Stimulated activated naive B cell treated with anti-CD40 and anti-IgM and Interleukin-4, amounts not matched to agents 10 μg/mL and 1 μg/mL and 100 μg/mL, for 72 hours (primary cell): Measurements from ENCODE around the gene FBN1.

Experiments used
- ATAC-seq, 2 donors: fragments of 150-1000 bp; cut with Tn5 transposase; replicated peaks; 2 replicates each; pipeline ENCODE4 v1.10.0; 2021; ENCODE audit warnings: moderate library complexity in 1 of 2
- DNase-seq: peaks from one replicate; pipeline ENCODE4 v3.0.0; 2021
- H3K27ac Mint-ChIP-seq: one replicate; pipeline ENCODE4 v1.8.0; 2022; ENCODE audit warnings: mild to moderate bottlenecking, mixed read lengths
- H3K27me3 Mint-ChIP-seq, 2 donors: one replicate each; pipeline ENCODE4 v1.8.0; 2022; ENCODE audit warnings: mixed read lengths in 2 of 2
- H3K36me3 Mint-ChIP-seq, 2 donors: one replicate each; pipeline ENCODE4 v1.8.0; 2022; ENCODE audit warnings: mixed read lengths in 2 of 2, mild to moderate bottlenecking in 1 of 2
- H3K4me1 Mint-ChIP-seq, 2 donors: one replicate each; pipeline ENCODE4 v1.8.0; 2022; ENCODE audit warnings: mixed read lengths in 2 of 2, mild to moderate bottlenecking in 1 of 2
- H3K4me3 Mint-ChIP-seq, 2 donors: one replicate each; pipeline ENCODE4 v1.8.0; 2022; ENCODE audit warnings: mild to moderate bottlenecking in 2 of 2, mixed read lengths in 2 of 2, moderate library complexity in 1 of 2
- H3K9me3 Mint-ChIP-seq, 2 donors: one replicate each; pipeline ENCODE4 v1.8.0; 2022; ENCODE audit warnings: mixed read lengths in 2 of 2, mild to moderate bottlenecking in 1 of 2

FBN1 gene

GRCh38 chr15:48645558-48646330 is at the start of gene FBN1:
TSS of gene FBN1 (minus strand) at chr15:48645709. CDS start at chr15:48644769, 940 bp downstream.
- ATAC-seq (peak; percentile 76 to 79), DNase-seq (peak; percentile 43)
- H3K9me3 Mint-ChIP-seq = no peaks in the 10 kb centered on the region
- peaks cover 26 to 34% of the 10 kb centered on the region in 2 donors for H3K27me3 Mint-ChIP-seq
- H3K36me3 Mint-ChIP-seq = no peaks in the 10 kb centered on the region
- peaks cover 8 to 9% of the 10 kb centered on the region in 2 donors for H3K4me1 Mint-ChIP-seq
- H3K4me3 Mint-ChIP-seq = peak within 1 kb of the TSS; percentile 79 to 87
- no peak within 1 kb of the TSS for H3K27ac Mint-ChIP-seq

GRCh38 chr15:48693484-48693883 is 48.0 kb upstream of the FBN1 start:
- H3K9me3 Mint-ChIP-seq = peaks cover 3 to 4% of the 10 kb centered on the region in 2 donors
- no peaks in the 10 kb centered on the region for H3K27me3 Mint-ChIP-seq
- DNase-seq (no peak), ATAC-seq (no peak)
- H3K4me3 Mint-ChIP-seq = no peak overlapping the region
- H3K36me3 Mint-ChIP-seq = no peaks in the 10 kb centered on the region
- peaks cover 0 to 3% of the 10 kb centered on the region in 2 donors for H3K4me1 Mint-ChIP-seq
- H3K27ac Mint-ChIP-seq = no peak overlapping the region

DNA sequence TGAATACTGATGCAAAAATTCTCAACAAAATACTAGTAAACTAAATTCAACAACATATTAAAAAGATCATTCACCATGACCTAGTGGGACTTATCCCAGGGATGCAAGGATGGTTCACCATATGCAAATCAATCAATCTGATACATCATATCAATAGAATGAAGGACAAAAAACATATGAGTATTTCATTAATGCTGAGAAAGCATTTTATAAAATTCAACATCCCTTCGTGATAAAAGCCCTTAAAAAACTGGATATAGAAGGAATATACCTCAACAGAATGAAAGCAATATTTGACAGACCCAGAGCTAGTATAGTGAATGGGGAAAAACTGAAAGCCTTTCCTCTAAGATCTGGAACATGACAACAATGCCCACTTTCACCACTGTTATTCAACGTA is 43.0 kb upstream of the FBN1 start:
- Mint-ChIP-seq H3K4me3 (no peak overlapping the region), H3K36me3 (peaks cover 0 to 2% of the 10 kb centered on the region in 2 donors), H3K27ac (no peak overlapping the region), H3K9me3 (peaks cover 13 to 17% of the 10 kb centered on the region in 2 donors), H3K27me3 (no peaks in the 10 kb centered on the region), H3K4me1 (no peaks in the 10 kb centered on the region)
- no peak for DNase-seq
- no peak for ATAC-seq

DNA sequence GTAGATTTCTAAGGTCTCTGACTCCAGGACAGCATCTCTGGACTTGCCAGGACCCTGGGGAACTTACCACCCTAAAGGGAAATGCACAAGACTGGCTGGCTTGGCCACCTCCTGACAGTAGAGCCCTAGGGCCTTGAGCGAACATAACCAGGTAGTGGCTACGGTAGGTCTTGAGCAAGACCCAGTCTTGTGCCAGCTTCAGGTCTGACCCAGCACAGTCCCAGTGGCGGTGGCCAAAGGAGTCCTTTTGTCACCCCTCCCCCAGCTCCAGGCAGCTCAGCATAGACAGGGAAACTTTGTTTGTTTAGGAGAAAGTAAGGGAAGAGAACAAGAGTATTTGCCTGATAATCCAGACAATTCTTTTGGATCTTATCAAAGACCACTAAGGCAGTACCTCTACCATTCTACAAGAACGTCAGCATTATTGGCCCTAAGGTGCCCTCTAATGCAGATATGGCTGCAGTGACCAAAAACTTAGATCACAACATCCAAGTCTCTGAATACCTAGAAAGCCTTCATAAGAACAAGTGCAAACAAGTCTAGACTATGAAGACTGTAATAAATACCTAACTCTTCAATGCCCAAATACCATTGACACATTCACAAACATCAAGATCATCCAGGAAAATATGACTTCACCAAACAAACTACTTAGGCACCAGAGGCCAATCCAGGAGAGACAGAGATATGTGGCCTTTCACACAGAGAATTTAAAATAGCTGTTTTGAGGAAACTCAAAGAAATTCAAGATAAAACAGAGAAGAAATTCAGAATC is 38.7 kb upstream of the FBN1 start:
- H3K4me3 Mint-ChIP-seq = no peak overlapping the region
- no peaks in the 10 kb centered on the region for H3K4me1 Mint-ChIP-seq
- peaks cover 0 to 2% of the 10 kb centered on the region in 2 donors for H3K36me3 Mint-ChIP-seq
- H3K27me3 Mint-ChIP-seq = no peaks in the 10 kb centered on the region
- ATAC-seq = no peak
- peaks cover 13 to 15% of the 10 kb centered on the region in 2 donors for H3K9me3 Mint-ChIP-seq
- no peak overlapping the region for H3K27ac Mint-ChIP-seq
- no peak for DNase-seq

GRCh38 chr15:48682942-48683651 is 37.6 kb upstream of the FBN1 start:
- no peak for DNase-seq
- peaks cover 10 to 14% of the 10 kb centered on the region in 2 donors for H3K9me3 Mint-ChIP-seq
- H3K36me3 Mint-ChIP-seq = peaks cover 0 to 2% of the 10 kb centered on the region in 2 donors

DNA sequence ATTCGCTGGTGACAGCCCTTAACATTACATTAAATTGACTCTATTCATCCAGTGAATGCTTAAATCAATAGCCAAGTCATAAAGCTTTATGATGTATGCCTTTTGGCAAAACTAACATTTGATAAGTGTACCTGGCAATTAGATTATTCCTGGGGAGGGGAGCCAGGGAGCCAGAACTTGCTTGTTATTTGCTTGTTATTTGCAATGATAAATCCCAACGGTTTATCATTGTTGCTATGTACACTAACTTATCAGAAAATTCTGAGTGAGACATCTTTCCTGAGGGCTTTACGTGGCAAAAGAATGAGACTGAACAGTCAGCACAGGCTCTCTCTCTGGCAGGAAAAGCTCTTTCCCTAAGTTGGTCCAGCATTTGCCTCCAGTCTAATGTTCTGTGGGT is 35.8 kb upstream of the FBN1 start:
- H3K27ac Mint-ChIP-seq = no peak overlapping the region
- ATAC-seq = no peak

More at GRCh38 chr15:48682942-48683651, 37.6 kb upstream of the FBN1 start:
- ATAC-seq = no peak
- H3K4me1 Mint-ChIP-seq = no peaks in the 10 kb centered on the region
- no peak overlapping the region for H3K27ac Mint-ChIP-seq
- H3K27me3 Mint-ChIP-seq = no peaks in the 10 kb centered on the region
- no peak overlapping the region for H3K4me3 Mint-ChIP-seq

GRCh38 chr15:48680841-48681240 is 35.3 kb upstream of the FBN1 start:
- H3K36me3 Mint-ChIP-seq = no peaks in the 10 kb centered on the region
- H3K9me3 Mint-ChIP-seq = peaks cover 0 to 6% of the 10 kb centered on the region in 2 donors
- no peak for DNase-seq
- ATAC-seq = no peak
- no peak overlapping the region for H3K4me3 Mint-ChIP-seq
- H3K4me1 Mint-ChIP-seq = no peaks in the 10 kb centered on the region
- H3K27ac Mint-ChIP-seq = no peak overlapping the region
- H3K27me3 Mint-ChIP-seq = no peaks in the 10 kb centered on the region

More for the DNA sequence above, 35.8 kb upstream of the FBN1 start:
- H3K4me1 Mint-ChIP-seq = no peaks in the 10 kb centered on the region
- no peaks in the 10 kb centered on the region for H3K36me3 Mint-ChIP-seq
- DNase-seq = no peak
- no peak overlapping the region for H3K4me3 Mint-ChIP-seq
- peaks cover 3 to 7% of the 10 kb centered on the region in 2 donors for H3K9me3 Mint-ChIP-seq
- no peaks in the 10 kb centered on the region for H3K27me3 Mint-ChIP-seq

DNA sequence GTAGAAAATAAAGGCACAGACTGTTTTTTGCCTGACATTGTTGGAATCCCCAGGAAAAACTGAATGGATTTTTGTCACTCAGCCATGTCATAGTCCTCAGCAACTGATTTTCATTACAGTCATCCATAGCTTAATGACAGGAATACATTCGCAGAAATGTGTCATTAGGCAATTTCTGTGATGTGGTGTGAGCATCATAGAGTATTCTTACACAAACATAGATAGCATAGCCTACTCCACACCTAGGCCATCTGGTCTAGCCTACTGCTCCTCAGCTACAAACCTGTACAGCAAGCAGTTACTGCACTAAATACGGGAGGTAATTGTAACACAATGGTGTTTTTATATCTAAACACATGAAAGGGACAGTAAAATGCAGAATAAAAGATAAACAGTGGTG is 34.4 kb upstream of the FBN1 start:
- no peaks in the 10 kb centered on the region for H3K36me3 Mint-ChIP-seq
- H3K9me3 Mint-ChIP-seq = peaks cover 0 to 3% of the 10 kb centered on the region in 2 donors
- H3K4me1 Mint-ChIP-seq = no peaks in the 10 kb centered on the region
- ATAC-seq = no peak
- no peaks in the 10 kb centered on the region for H3K27me3 Mint-ChIP-seq
- DNase-seq = no peak
- no peak overlapping the region for H3K4me3 Mint-ChIP-seq
- H3K27ac Mint-ChIP-seq = no peak overlapping the region

- no peak overlapping the region for H3K27ac Mint-ChIP-seq
- no peaks in the 10 kb centered on the region for H3K36me3 Mint-ChIP-seq
- no peak overlapping the region for H3K4me3 Mint-ChIP-seq
- no peaks in the 10 kb centered on the region for H3K27me3 Mint-ChIP-seq
- ATAC-seq = no peak
- no peak for DNase-seq
- H3K4me1 Mint-ChIP-seq = no peaks in the 10 kb centered on the region
- H3K9me3 Mint-ChIP-seq = no peaks in the 10 kb centered on the region
These were observed 33.3 kb upstream of the FBN1 start for GRCh38 chr15:48678851-48679250.

DNA sequence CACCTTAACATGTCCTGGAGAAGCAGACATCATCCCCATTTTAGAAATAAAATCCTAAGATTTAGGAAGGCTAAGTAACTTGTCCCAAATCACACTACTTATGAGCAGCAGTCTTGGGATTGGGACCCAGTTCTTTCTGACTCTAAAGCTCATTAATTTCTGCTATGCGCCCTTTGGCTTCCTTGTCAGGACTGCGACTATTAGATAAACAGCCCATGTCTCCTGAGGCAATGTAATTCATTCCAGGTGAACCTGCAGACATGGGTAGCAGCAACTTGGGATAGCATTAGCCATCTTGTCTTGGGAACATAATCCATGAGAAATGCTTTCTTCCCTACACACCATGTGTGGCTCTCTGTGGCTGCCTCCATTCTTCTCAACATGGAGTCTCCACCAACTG is 32.3 kb upstream of the FBN1 start:
- H3K4me1 Mint-ChIP-seq = no peaks in the 10 kb centered on the region
- no peaks in the 10 kb centered on the region for H3K27me3 Mint-ChIP-seq
- DNase-seq = no peak
- no peak overlapping the region for H3K4me3 Mint-ChIP-seq
- no peak for ATAC-seq
- no peak overlapping the region for H3K27ac Mint-ChIP-seq
- peaks cover 0 to 3% of the 10 kb centered on the region in 2 donors for H3K36me3 Mint-ChIP-seq
- no peaks in the 10 kb centered on the region for H3K9me3 Mint-ChIP-seq

DNA sequence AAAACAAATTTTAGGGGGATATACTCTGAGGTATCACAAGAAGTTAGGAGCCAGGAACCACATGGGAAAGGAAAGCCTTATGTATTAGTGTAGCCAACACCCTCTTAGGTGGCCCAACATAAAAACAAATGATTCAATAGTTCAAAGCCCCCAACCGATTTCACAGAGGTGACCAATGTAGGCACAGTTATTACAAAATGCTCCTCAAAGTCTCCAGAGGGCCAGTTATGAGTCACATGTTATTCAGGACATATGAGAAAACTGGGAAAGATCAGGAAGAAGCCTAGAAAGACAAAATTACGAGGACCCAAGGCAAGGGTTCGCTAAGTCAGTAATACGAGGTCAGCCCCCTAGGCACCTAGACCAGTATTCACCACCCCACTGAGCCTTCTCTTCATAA is 29.9 kb upstream of the FBN1 start:
- no peak overlapping the region for H3K27ac Mint-ChIP-seq
- H3K36me3 Mint-ChIP-seq = peaks cover 0 to 3% of the 10 kb centered on the region in 2 donors
- H3K4me1 Mint-ChIP-seq = no peaks in the 10 kb centered on the region
- H3K4me3 Mint-ChIP-seq = no peak overlapping the region
- no peaks in the 10 kb centered on the region for H3K9me3 Mint-ChIP-seq
- DNase-seq (no peak), ATAC-seq (no peak)
- peaks cover 0 to 5% of the 10 kb centered on the region in 2 donors for H3K27me3 Mint-ChIP-seq

DNA sequence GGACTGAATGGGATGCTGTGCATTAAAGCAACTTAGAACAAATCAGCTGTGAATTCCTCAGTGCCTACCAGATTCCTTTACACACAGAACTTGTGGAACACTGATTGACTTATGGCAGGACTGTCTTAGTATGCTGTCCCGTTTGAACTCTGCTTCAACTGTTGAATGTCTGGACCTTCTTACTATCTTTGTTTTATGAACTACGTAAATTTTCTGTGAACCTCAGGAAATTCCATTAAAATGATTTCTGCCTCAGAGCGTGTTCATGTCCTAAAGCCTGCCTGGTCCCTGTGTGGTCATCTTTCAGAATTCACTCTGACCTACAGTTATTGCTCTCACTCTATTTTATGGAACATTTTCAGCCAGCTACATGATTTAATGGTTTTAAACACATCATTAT is 29.4 kb upstream of the FBN1 start:
- H3K9me3 Mint-ChIP-seq = no peaks in the 10 kb centered on the region
- DNase-seq = no peak

GRCh38 chr15:48672206-48672605 is 26.7 kb upstream of the FBN1 start:
- Mint-ChIP-seq H3K4me1 (no peaks in the 10 kb centered on the region), H3K27me3 (peaks cover 0 to 5% of the 10 kb centered on the region in 2 donors), H3K4me3 (no peak overlapping the region), H3K27ac (no peak overlapping the region), H3K9me3 (no peaks in the 10 kb centered on the region), H3K36me3 (peaks cover 0 to 3% of the 10 kb centered on the region in 2 donors)
- ATAC-seq (no peak), DNase-seq (no peak)

More for the DNA sequence above, 29.4 kb upstream of the FBN1 start:
- no peak for ATAC-seq
- Mint-ChIP-seq H3K4me3 (no peak overlapping the region), H3K27ac (no peak overlapping the region), H3K36me3 (peaks cover 0 to 3% of the 10 kb centered on the region in 2 donors), H3K4me1 (no peaks in the 10 kb centered on the region), H3K27me3 (peaks cover 0 to 5% of the 10 kb centered on the region in 2 donors)
